Measurements from ENCODE around the gene PDE7B.

The PDE7B gene

DNA sequence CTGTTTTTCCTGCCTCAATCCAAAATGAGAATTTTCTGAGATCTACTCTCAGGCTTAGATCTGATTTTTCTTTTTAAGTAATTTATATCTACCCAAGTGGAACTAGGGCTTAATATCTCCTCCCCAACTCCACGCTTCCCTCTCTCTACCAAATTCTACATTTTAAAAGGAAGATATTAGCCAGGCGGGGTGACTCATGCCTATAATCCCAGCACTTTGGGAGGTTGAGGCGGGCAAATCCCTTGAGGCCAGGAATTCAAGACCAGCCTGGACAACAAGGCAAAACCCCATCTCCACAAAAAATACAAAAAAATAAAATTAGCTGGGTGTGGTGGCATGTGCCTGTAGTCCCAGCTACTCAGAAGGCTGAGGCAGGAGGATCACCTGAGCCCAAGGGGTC is 337.6 kb downstream of the PDE7B start:
- Histone ChIP-seq H3K27me3 (ENCODE audit: insufficient read depth, low read length) (no peaks in the 10 kb centered on the region), H3K79me2 (ENCODE audit: insufficient read depth, low read length) (no peaks in the 10 kb centered on the region), H3K9ac (ENCODE audit: low read length) (no peak overlapping the region), H3K36me3 (ENCODE audit: insufficient read depth, low read length) (no peaks in the 10 kb centered on the region), H3K9me3 (ENCODE audit: low read length) (no peaks in the 10 kb centered on the region), H2AFZ (ENCODE audit: low read length) (no peak overlapping the region), H3K4me3 (ENCODE audit: low read depth, low read length, poor library complexity, severe bottlenecking) (no peak overlapping the region), H3K4me1 (ENCODE audit: insufficient read depth, low read length, severe bottlenecking) (no peaks in the 10 kb centered on the region), H4K20me1 (ENCODE audit: insufficient read depth, low read length) (no peaks in the 10 kb centered on the region), H3K4me2 (ENCODE audit: low read length) (no peak overlapping the region), H3K9me2 (ENCODE audit: low read depth, low read length) (no peaks in the 10 kb centered on the region), H3K27ac (ENCODE audit: low read depth, low read length, poor library complexity, severe bottlenecking) (no peak overlapping the region), H3F3A (ENCODE audit: insufficient read depth, low read length) (no peaks in the 10 kb centered on the region)
- no peak for TF ChIP-seq EZH2 (IDR thresholded peaks at IDR 0.05; ENCODE audit: borderline replicate concordance, low read length)
- TF ChIP-seq CTCF (IDR thresholded peaks at IDR 0.05; ENCODE audit: low read length), result no peak

DNA sequence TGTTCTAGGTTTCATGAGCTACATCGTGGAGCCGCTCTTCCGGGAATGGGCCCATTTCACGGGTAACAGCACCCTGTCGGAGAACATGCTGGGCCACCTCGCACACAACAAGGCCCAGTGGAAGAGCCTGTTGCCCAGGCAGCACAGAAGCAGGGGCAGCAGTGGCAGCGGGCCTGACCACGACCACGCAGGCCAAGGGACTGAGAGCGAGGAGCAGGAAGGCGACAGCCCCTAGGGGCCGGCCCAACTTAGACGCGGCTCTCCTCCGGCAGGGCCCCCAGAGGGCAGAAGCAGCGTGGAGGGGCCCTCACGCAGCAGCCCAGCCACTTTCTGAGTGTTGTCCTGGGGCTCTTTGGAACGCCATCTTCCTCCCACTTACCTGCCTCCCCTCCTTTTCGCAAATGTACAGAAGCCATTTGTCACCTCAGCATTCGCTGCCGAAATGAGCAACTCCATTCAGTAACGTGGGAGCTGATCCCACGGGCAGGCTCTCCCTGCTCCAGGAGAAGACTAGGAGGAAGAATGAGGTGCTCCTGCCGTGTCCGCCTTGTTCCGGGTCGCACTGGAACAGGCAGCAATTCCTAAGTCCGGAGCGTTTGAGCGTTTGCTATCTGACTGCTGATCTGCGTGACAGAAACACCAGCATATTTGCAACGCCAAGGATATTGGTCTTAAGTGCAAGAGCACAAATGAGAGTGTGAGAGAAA is 340.3 kb downstream of the PDE7B start:
- TF ChIP-seq CTCF (IDR thresholded peaks at IDR 0.05; ENCODE audit: low read length) (no peak), EZH2 (IDR thresholded peaks at IDR 0.05; ENCODE audit: borderline replicate concordance, low read length) (no peak)
- no peaks in the 10 kb centered on the region for H3F3A ChIP-seq (ENCODE audit: insufficient read depth, low read length)
- H2AFZ ChIP-seq (ENCODE audit: low read length), result no peak overlapping the region
- no peaks in the 10 kb centered on the region for H3K9me2 ChIP-seq (ENCODE audit: low read depth, low read length)
- H3K4me1 ChIP-seq (ENCODE audit: insufficient read depth, low read length, severe bottlenecking), result no peaks in the 10 kb centered on the region
- H3K27me3 ChIP-seq (ENCODE audit: insufficient read depth, low read length), result no peaks in the 10 kb centered on the region
- no peaks in the 10 kb centered on the region for H4K20me1 ChIP-seq (ENCODE audit: insufficient read depth, low read length)
- no peak overlapping the region for H3K4me2 ChIP-seq (ENCODE audit: low read length)
- H3K9me3 ChIP-seq (ENCODE audit: low read length), result no peaks in the 10 kb centered on the region
- no peak overlapping the region for H3K27ac ChIP-seq (ENCODE audit: low read depth, low read length, poor library complexity, severe bottlenecking)
- no peak overlapping the region for H3K4me3 ChIP-seq (ENCODE audit: low read depth, low read length, poor library complexity, severe bottlenecking)
- no peak overlapping the region for H3K9ac ChIP-seq (ENCODE audit: low read length)
- no peaks in the 10 kb centered on the region for H3K79me2 ChIP-seq (ENCODE audit: insufficient read depth, low read length)
- H3K36me3 ChIP-seq (ENCODE audit: insufficient read depth, low read length), result no peaks in the 10 kb centered on the region

- Histone ChIP-seq H3K27me3 (ENCODE audit: insufficient read depth, low read length) (no peaks in the 10 kb centered on the region), H4K20me1 (ENCODE audit: insufficient read depth, low read length) (no peaks in the 10 kb centered on the region), H3K9me2 (ENCODE audit: low read depth, low read length) (no peaks in the 10 kb centered on the region), H2AFZ (ENCODE audit: low read length) (no peak overlapping the region), H3K27ac (ENCODE audit: low read depth, low read length, poor library complexity, severe bottlenecking) (no peak overlapping the region), H3F3A (ENCODE audit: insufficient read depth, low read length) (no peaks in the 10 kb centered on the region), H3K4me1 (ENCODE audit: insufficient read depth, low read length, severe bottlenecking) (no peaks in the 10 kb centered on the region), H3K4me2 (ENCODE audit: low read length) (no peak overlapping the region), H3K9me3 (ENCODE audit: low read length) (no peaks in the 10 kb centered on the region), H3K4me3 (ENCODE audit: low read depth, low read length, poor library complexity, severe bottlenecking) (no peak overlapping the region), H3K36me3 (ENCODE audit: insufficient read depth, low read length) (no peaks in the 10 kb centered on the region), H3K9ac (ENCODE audit: low read length) (no peak overlapping the region), H3K79me2 (ENCODE audit: insufficient read depth, low read length) (no peaks in the 10 kb centered on the region)
- TF ChIP-seq CTCF (IDR thresholded peaks at IDR 0.05; ENCODE audit: low read length) (no peak), EZH2 (IDR thresholded peaks at IDR 0.05; ENCODE audit: borderline replicate concordance, low read length) (no peak)
Measured at GRCh38 chr6:136192902-136193301, 341.4 kb downstream of the PDE7B start.

Measured in OCI-LY1 (cell line).